RWPE2 (cell line): ENCODE data around the gene ERV3-1.
"Not testable (repeated sequence)": the region's sequence is repeated elsewhere in the genome, so short reads cannot be mapped to it uniquely, and the experiment has no call there.

ENCODE experiments used
- ATAC-seq: fragments of 200-7000 bp; cut with Tn5 transposase; 3 replicates; pipeline ENCODE4 v1.9.1; 2021; ENCODE audit warnings: low read depth
- DNase-seq: peaks from one replicate; pipeline ENCODE4 v3.0.0-alpha.2; 2020; ENCODE audit warnings: low spot score
- H3K27ac ChIP-seq: fragments of 450-650 bp; 2 replicates; pipeline ENCODE4 v1.5.1; 2017; ENCODE audit warnings: mild to moderate bottlenecking; ENCODE audit not compliant: poor library complexity, severe bottlenecking
- H3K27me3 ChIP-seq: fragments of 250-450 bp; sonication (Bioruptor Pico); 2 replicates; pipeline ENCODE4 v1.5.1; 2021; ENCODE audit warnings: mild to moderate bottlenecking, moderate library complexity; ENCODE audit not compliant: insufficient read depth, poor library complexity, severe bottlenecking
- H3K36me3 ChIP-seq: fragments of 250-450 bp; sonication (Bioruptor Pico); 2 replicates; pipeline ENCODE4 v1.5.1; 2020; ENCODE audit warnings: low read depth, mild to moderate bottlenecking, moderate library complexity
- H3K4me1 ChIP-seq: fragments of 250-450 bp; sonication (Bioruptor Pico); 2 replicates; pipeline ENCODE4 v1.5.1; 2021; ENCODE audit warnings: mild to moderate bottlenecking, moderate library complexity; ENCODE audit not compliant: insufficient read depth, poor library complexity, severe bottlenecking
- H3K4me3 ChIP-seq: fragments of 250-450 bp; sonication (Bioruptor Pico); 2 replicates; pipeline ENCODE4 v1.5.1; 2021; ENCODE audit warnings: mild to moderate bottlenecking, moderate library complexity; ENCODE audit not compliant: severe bottlenecking
- H3K9me3 ChIP-seq: fragments of 250-450 bp; sonication (Bioruptor Pico); 2 replicates; pipeline ENCODE4 v1.5.1; 2021; ENCODE audit warnings: mild to moderate bottlenecking, moderate library complexity; ENCODE audit not compliant: severe bottlenecking
- TF ChIP-seq, protein P1 (sequence below): fragments of 450-650 bp; IDR thresholded peaks from one replicate; pipeline ENCODE4 v1.5.1; 2017; ENCODE audit warnings: mild to moderate bottlenecking, moderate library complexity; ENCODE audit not compliant: poor library complexity, severe bottlenecking

The ERV3-1 gene

DNA sequence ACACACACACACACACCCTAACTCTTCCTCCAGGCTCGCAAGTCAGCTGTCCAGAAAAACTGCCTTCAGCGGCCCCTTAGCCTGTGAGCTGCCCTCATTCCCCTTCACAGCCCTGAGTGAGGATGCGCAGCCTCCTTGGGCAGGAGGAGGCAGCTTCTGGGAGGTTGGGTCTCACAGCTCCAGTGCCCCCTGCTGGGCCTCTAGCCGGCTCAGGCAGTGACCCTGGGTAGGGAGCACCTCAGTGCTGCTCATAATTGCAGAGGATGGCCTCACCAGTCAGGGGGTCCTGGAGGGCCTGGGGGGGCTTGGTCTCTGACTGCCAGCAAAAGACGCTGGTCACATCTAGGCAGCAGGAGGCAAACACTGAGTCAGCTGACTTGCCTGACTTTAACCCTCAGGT lies 59.7 kb downstream of the ERV3-1 start:
- Histone ChIP-seq H3K4me1 (no peaks in the 10 kb centered on the region), H3K9me3 (no peaks in the 10 kb centered on the region), H3K27ac (no peak overlapping the region), H3K36me3 (no peaks in the 10 kb centered on the region), H3K27me3 (peaks cover 26% of the 10 kb centered on the region), H3K4me3 (no peak overlapping the region)
- 0 out of 3 replicates have a peak, but pooled peaks have one; percentile 13 for ATAC-seq
- no peak for DNase-seq
- TF ChIP-seq, protein P1, sequence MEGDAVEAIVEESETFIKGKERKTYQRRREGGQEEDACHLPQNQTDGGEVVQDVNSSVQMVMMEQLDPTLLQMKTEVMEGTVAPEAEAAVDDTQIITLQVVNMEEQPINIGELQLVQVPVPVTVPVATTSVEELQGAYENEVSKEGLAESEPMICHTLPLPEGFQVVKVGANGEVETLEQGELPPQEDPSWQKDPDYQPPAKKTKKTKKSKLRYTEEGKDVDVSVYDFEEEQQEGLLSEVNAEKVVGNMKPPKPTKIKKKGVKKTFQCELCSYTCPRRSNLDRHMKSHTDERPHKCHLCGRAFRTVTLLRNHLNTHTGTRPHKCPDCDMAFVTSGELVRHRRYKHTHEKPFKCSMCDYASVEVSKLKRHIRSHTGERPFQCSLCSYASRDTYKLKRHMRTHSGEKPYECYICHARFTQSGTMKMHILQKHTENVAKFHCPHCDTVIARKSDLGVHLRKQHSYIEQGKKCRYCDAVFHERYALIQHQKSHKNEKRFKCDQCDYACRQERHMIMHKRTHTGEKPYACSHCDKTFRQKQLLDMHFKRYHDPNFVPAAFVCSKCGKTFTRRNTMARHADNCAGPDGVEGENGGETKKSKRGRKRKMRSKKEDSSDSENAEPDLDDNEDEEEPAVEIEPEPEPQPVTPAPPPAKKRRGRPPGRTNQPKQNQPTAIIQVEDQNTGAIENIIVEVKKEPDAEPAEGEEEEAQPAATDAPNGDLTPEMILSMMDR, result peak; percentile 16

DNA sequence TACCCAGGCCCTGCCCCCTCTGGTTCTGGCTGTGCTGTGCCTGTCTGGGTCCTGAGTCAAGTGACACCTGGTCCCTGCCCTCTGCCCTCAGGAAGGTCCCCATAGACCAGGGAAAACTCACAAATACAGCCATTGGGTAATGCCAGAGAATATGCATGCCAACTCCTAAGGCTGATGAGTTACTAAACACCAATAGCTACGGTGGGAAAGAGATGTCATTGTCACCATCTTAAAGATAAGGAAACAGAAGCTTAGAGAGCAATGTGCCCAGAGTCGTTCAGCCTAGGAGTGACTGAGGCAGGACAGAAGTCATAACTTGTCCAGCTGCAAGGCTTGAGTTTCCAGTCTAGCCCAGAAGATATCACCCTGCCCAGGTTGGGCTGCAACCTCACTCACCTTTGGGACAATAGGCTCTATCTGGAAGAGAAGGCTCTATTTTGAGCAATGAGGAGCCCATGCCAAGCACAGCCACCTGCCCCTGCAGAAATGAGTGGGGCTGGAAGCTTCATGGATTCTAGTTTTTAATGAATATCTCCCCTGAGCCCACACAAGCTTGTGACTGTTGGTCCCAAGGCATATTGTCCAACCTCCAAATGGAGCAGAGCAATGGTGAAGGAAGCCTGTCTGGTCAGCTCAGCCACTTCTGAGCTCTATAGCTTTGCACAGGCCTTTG lies 60.8 kb downstream of the ERV3-1 start:
- peaks cover 26% of the 10 kb centered on the region for H3K27me3 ChIP-seq
- no peak overlapping the region for H3K4me3 ChIP-seq
- no peak overlapping the region for H3K27ac ChIP-seq
- TF ChIP-seq, protein P1, result no peak
- H3K36me3 ChIP-seq, result no peaks in the 10 kb centered on the region
- no peaks in the 10 kb centered on the region for H3K9me3 ChIP-seq
- H3K4me1 ChIP-seq, result no peaks in the 10 kb centered on the region
- DNase-seq (no peak), ATAC-seq (no peak)

DNA sequence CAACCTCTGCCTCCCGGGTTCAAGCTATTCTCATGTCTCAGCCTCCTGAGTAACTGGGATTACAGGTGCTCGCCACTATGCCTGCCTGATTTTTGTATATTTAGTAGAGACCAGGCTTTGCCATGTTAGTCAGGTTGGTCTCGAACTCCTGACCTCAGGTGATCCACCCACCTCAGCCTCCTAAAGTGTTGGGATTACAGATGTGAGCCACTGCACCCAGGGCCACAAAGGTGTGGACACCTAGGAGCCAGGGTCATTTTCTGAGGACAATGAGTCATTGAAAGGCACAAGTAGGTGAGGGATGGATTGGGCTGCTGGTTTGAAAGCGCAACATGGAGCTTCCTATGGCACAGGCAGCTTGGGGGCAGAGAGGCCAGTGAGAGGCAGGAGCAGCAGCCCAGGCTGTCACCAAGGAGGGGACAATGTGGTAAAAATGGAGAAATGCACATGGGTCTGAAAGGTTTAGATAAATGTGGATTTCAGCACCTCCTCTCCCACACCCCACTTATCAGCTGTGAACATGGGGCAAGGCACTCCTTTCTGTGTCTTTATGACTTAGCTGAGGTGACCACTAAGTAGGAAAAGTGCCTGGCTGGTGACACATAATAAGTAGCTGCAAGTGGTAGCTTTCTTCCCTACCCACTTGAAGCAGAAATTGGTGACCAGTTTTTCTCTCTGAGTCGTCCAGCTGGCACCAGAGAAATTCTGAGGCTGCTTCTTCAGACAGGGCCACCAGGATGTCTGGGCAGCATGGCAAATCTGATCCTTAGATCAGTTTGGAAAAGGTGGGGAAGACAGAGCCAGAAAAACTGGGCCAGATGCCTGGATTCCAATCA lies 61.6 kb downstream of the ERV3-1 start:
- not testable (repeated sequence) for H3K36me3 ChIP-seq, ATAC-seq, DNase-seq, H3K4me1 ChIP-seq, H3K9me3 ChIP-seq, H3K4me3 ChIP-seq, H3K27ac ChIP-seq
- H3K27me3 ChIP-seq, result peaks cover 26% of the 10 kb centered on the region
